ENCODE results near the gene AKNAD1. TPM values are rescaled to one million over a fixed set of nuclear protein-coding genes. Genes with fewer than 3 reads are reported as not detected.

The AKNAD1 gene
- total RNA-seq, 4 donors from 2014 or later = not detected

GRCh38 chr1:108814343-108815125 is 42.4 kb downstream of the AKNAD1 start:
- peak overlapping the region; percentile 81 to 83 (median 82) for H3K27ac ChIP-seq
- intact Hi-C loops (cut with DNase I; ENCODE audit: low total_unique reads) = no loop called here
- peaks cover 0 to 7% (median 0%) of the 10 kb centered on the region in 4 donors for H3K36me3 ChIP-seq
- peaks cover 11 to 32% (median 23%) of the 10 kb centered on the region in 4 donors for H3K4me1 ChIP-seq
- 58 to 69% methylated on average over 4 of the region's 4 CpGs for WGBS, 2 donors (ENCODE audit: low coverage in 1 of 2)
- in situ Hi-C loops (cut with MboI; ENCODE audit: low pct_ligation_motif_present in 1 of 4, low pct_unique_long_range_greater_than_20kb in 1 of 4, low sequenced_read_pairs in 3 of 4) = loop anchor here in 1 of 4 donors (5.0 kb wide), 1 partner anchor 83 kb away; no protein-coding TSS in a partner anchor
- no peak for TF ChIP-seq CTCF (IDR thresholded peaks at IDR 0.05)
- TF ChIP-seq EP300 (IDR thresholded peaks at IDR 0.05; ENCODE audit: low read depth) = no peak
- peak in 2 of 3 donors; percentile 9 to 62 for TF ChIP-seq POLR2AphosphoS5 (IDR thresholded peaks at IDR 0.05)
- TF ChIP-seq POLR2A (IDR thresholded peaks at IDR 0.05) = no peak
- no peaks in the 10 kb centered on the region for H3K27me3 ChIP-seq
- no peak overlapping the region for H3K4me3 ChIP-seq
- no peak for DNase-seq
- H3K9me3 ChIP-seq = no peaks in the 10 kb centered on the region

- in situ Hi-C loops (cut with MboI; ENCODE audit: low pct_ligation_motif_present in 1 of 4, low pct_unique_long_range_greater_than_20kb in 1 of 4, low sequenced_read_pairs in 3 of 4) = no loop called here
- DNase-seq = no peak
- Histone ChIP-seq H3K36me3 (peaks cover 0 to 10% (median 3%) of the 10 kb centered on the region in 4 donors), H3K27ac (no peak overlapping the region), H3K9me3 (no peaks in the 10 kb centered on the region), H3K4me1 (peaks cover 11 to 32% (median 23%) of the 10 kb centered on the region in 4 donors), H3K27me3 (no peaks in the 10 kb centered on the region), H3K4me3 (no peak overlapping the region)
- intact Hi-C loops (cut with DNase I; ENCODE audit: low total_unique reads) = no loop called here
- WGBS, 2 donors (ENCODE audit: low coverage in 1 of 2) = 60 to 78% methylated on average over 1 to 2 of the region's 2 CpGs
- TF ChIP-seq POLR2AphosphoS5 (IDR thresholded peaks at IDR 0.05) (no peak), POLR2A (IDR thresholded peaks at IDR 0.05) (no peak), CTCF (IDR thresholded peaks at IDR 0.05) (no peak), EP300 (IDR thresholded peaks at IDR 0.05; ENCODE audit: low read depth) (no peak)
Measured at GRCh38 chr1:108813326-108813725, 43.6 kb downstream of the AKNAD1 start.

- no peak for DNase-seq
- WGBS, 2 donors (ENCODE audit: low coverage in 1 of 2) = 95 to 100% methylated on average over 2 to 3 of the region's 3 CpGs
- Histone ChIP-seq H3K36me3 (peaks cover 0 to 22% (median 8%) of the 10 kb centered on the region in 4 donors), H3K9me3 (no peaks in the 10 kb centered on the region), H3K4me1 (peaks cover 6 to 25% (median 16%) of the 10 kb centered on the region in 4 donors), H3K4me3 (no peak overlapping the region), H3K27ac (no peak overlapping the region), H3K27me3 (no peaks in the 10 kb centered on the region)
- in situ Hi-C loops (cut with MboI; ENCODE audit: low pct_ligation_motif_present in 1 of 4, low pct_unique_long_range_greater_than_20kb in 1 of 4, low sequenced_read_pairs in 3 of 4) = no loop called here
- intact Hi-C loops (cut with DNase I; ENCODE audit: low total_unique reads) = no loop called here
- TF ChIP-seq POLR2AphosphoS5 (IDR thresholded peaks at IDR 0.05) (no peak), EP300 (IDR thresholded peaks at IDR 0.05; ENCODE audit: low read depth) (no peak), POLR2A (IDR thresholded peaks at IDR 0.05) (no peak), CTCF (IDR thresholded peaks at IDR 0.05) (no peak)
Measured at GRCh38 chr1:108811611-108812010, 45.3 kb downstream of the AKNAD1 start.

- H3K27ac ChIP-seq = no peak overlapping the region
- no peaks in the 10 kb centered on the region for H3K27me3 ChIP-seq
- H3K9me3 ChIP-seq = no peaks in the 10 kb centered on the region
- TF ChIP-seq EP300 (IDR thresholded peaks at IDR 0.05; ENCODE audit: low read depth) (no peak), POLR2AphosphoS5 (IDR thresholded peaks at IDR 0.05) (no peak), CTCF (IDR thresholded peaks at IDR 0.05) (no peak), POLR2A (IDR thresholded peaks at IDR 0.05) (no peak)
- intact Hi-C loops (cut with DNase I; ENCODE audit: low total_unique reads) = no loop called here
- no peak overlapping the region for H3K4me3 ChIP-seq
- H3K4me1 ChIP-seq = no peaks in the 10 kb centered on the region
- H3K36me3 ChIP-seq = peaks cover 0 to 43% (median 13%) of the 10 kb centered on the region in 4 donors
- DNase-seq = no peak
- in situ Hi-C loops (cut with MboI; ENCODE audit: low pct_ligation_motif_present in 1 of 4, low pct_unique_long_range_greater_than_20kb in 1 of 4, low sequenced_read_pairs in 3 of 4) = no loop called here
- 94 to 97% methylated on average over 4 of the region's 4 CpGs for WGBS, 2 donors (ENCODE audit: low coverage in 1 of 2)
Measured at GRCh38 chr1:108808438-108808837, 48.5 kb downstream of the AKNAD1 start.
